ENCODE data around the gene KRTAP26-1. TPM values are rescaled to one million over a fixed set of nuclear protein-coding genes. Genes with fewer than 3 reads are reported as not detected.
A peak's percentile ranks its signal among the peaks of the same experiment; 100 is the strongest.

The KRTAP26-1 gene
- total and polyA plus RNA-seq, 4 donors: not detected

DNA sequence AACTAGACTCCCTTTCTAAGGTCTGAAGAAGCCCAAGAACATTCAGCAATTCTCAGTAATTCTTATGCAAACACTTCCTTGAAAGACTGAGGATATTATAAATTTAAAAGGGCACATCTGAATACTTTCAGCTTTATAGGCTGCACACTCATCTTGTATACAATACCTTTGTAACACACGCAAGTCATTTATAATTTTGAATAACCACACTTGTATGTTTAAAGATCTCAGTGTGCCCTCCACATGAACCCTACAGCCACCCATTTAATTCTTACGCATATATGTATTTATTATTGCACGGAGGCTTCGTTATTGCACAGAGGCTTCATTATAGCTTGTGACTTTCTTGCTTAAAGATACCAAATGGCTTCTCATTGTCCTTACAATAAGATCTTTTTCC lies 18.6 kb upstream of the KRTAP26-1 start:
- H3K9me3 ChIP-seq (ENCODE audit: control insufficient read depth, low read length): no peaks in the 10 kb centered on the region
- H3K27ac ChIP-seq (ENCODE audit: low read depth in 1 of 2, low read length in 2 of 2): no peak overlapping the region
- intact Hi-C loops (cut with DNase I): no loop called here
- H3K27me3 ChIP-seq (ENCODE audit: control insufficient read depth in 1 of 2, insufficient read depth in 2 of 2, low read length in 1 of 2): no peaks in the 10 kb centered on the region
- no peak for ATAC-seq (ENCODE audit: low FRiP score)
- no peak for DNase-seq
- 95 to 96% methylated on average over 4 of the region's 4 CpGs for WGBS, 2 donors
- H3K4me3 ChIP-seq (ENCODE audit: low read length in 2 of 2): no peak overlapping the region
- no peaks in the 10 kb centered on the region for H3K36me3 ChIP-seq (ENCODE audit: control insufficient read depth in 1 of 2, insufficient read depth in 2 of 2, low read length in 1 of 2)
- H3K4me1 ChIP-seq (ENCODE audit: control insufficient read depth in 1 of 2, insufficient read depth in 2 of 2, low read length in 2 of 2): no peaks in the 10 kb centered on the region

DNA sequence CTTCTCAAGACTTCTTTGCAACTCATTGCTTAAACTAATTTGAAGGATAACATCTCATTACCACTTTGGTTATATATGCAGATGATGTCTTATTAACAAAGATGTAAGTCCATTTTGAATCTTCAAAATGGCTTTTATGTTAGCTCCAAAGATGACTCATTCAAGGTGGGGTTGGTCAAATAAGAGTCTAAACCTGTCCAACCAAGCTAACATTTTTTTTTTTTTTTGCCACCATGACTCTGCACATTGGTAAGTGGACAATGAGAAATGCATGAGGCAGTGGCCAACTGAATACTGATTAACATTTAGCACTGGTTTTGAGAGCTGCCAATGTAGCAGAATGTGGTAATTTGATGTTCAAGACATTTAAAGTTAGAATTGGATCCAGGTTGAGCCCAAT lies 17.7 kb upstream of the KRTAP26-1 start:
- DNase-seq: no peak
- no peak overlapping the region for H3K4me3 ChIP-seq (ENCODE audit: low read length in 2 of 2)
- no peaks in the 10 kb centered on the region for H3K9me3 ChIP-seq (ENCODE audit: control insufficient read depth, low read length)
- H3K27me3 ChIP-seq (ENCODE audit: control insufficient read depth in 1 of 2, insufficient read depth in 2 of 2, low read length in 1 of 2): no peaks in the 10 kb centered on the region
- intact Hi-C loops (cut with DNase I): no loop called here
- no peaks in the 10 kb centered on the region for H3K4me1 ChIP-seq (ENCODE audit: control insufficient read depth in 1 of 2, insufficient read depth in 2 of 2, low read length in 2 of 2)
- H3K36me3 ChIP-seq (ENCODE audit: control insufficient read depth in 1 of 2, insufficient read depth in 2 of 2, low read length in 1 of 2): no peaks in the 10 kb centered on the region
- no peak for ATAC-seq (ENCODE audit: low FRiP score)
- H3K27ac ChIP-seq (ENCODE audit: low read depth in 1 of 2, low read length in 2 of 2): no peak overlapping the region

DNA sequence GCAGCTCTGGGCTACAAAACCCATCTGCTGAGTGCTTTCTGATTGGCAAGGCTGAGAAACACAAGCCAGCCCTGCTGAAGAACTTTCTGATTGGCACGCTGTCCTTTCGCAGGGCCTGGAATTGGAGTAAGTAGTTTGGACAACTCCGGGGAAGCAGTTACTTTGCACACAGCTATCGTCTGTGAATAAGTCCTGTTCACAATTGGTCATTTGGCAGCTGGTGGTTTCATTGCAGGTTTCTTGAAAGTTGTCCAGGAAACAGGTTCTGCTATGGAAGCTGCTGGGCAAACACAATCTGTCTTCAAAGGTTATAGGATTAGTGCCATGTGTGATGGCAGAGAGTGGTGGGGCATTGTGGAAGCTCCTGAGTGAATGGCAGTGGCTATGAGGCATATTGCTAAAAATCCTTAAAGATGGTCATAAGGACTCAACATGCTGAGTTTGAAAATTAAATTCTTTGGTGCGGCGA lies 17.2 kb upstream of the KRTAP26-1 start, which contains the start of gene KRTAP27-1:
Gene KRTAP27-1, minus strand, starts transcription at position 419 of the 469 bp plus-strand sequence. Its CDS starts 26 bp downstream, at position 393.
- peak within 1 kb of the TSS in 1 of 2 donors; percentile 28 for H3K27ac ChIP-seq (ENCODE audit: low read depth in 1 of 2, low read length in 2 of 2)
- no peaks in the 10 kb centered on the region for H3K27me3 ChIP-seq (ENCODE audit: control insufficient read depth in 1 of 2, insufficient read depth in 2 of 2, low read length in 1 of 2)
- intact Hi-C loops (cut with DNase I): no loop called here
- ATAC-seq (ENCODE audit: low FRiP score) (no peak), DNase-seq (no peak)
- no peaks in the 10 kb centered on the region for H3K4me1 ChIP-seq (ENCODE audit: control insufficient read depth in 1 of 2, insufficient read depth in 2 of 2, low read length in 2 of 2)
- H3K36me3 ChIP-seq (ENCODE audit: control insufficient read depth in 1 of 2, insufficient read depth in 2 of 2, low read length in 1 of 2): no peaks in the 10 kb centered on the region
- H3K4me3 ChIP-seq (ENCODE audit: low read length in 2 of 2): no peak within 1 kb of the TSS
- H3K9me3 ChIP-seq (ENCODE audit: control insufficient read depth, low read length): no peaks in the 10 kb centered on the region
- 78 to 79% methylated on average over 6 of the region's 6 CpGs for WGBS, 2 donors

DNA sequence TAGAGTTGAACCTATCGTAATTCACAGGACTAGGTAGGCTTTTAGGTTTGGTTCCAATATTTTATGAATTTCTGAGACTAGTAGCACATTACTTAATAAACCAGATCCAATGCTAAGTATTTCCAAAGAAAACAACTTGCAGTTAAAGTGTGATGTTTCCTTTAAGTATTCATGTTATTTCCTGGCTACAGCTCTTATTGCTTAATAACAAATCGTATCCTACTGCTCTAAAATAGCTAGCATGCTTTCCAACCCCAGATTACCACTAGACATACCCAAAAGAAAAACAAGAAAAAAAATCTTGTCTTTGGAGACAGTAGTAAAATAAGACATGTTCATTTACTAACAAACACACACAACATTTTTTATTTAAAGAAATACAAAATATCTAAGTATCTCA lies 16.5 kb upstream of the KRTAP26-1 start:
- DNase-seq: no peak
- no peaks in the 10 kb centered on the region for H3K9me3 ChIP-seq (ENCODE audit: control insufficient read depth, low read length)
- intact Hi-C loops (cut with DNase I): no loop called here
- 35 to 37% methylated on average over 2 of the region's 2 CpGs for WGBS, 2 donors
- H3K27ac ChIP-seq (ENCODE audit: low read depth in 1 of 2, low read length in 2 of 2): no peak overlapping the region
- no peak overlapping the region for H3K4me3 ChIP-seq (ENCODE audit: low read length in 2 of 2)
- no peaks in the 10 kb centered on the region for H3K4me1 ChIP-seq (ENCODE audit: control insufficient read depth in 1 of 2, insufficient read depth in 2 of 2, low read length in 2 of 2)
- ATAC-seq (ENCODE audit: low FRiP score): no peak
- no peaks in the 10 kb centered on the region for H3K27me3 ChIP-seq (ENCODE audit: control insufficient read depth in 1 of 2, insufficient read depth in 2 of 2, low read length in 1 of 2)
- no peaks in the 10 kb centered on the region for H3K36me3 ChIP-seq (ENCODE audit: control insufficient read depth in 1 of 2, insufficient read depth in 2 of 2, low read length in 1 of 2)

DNA sequence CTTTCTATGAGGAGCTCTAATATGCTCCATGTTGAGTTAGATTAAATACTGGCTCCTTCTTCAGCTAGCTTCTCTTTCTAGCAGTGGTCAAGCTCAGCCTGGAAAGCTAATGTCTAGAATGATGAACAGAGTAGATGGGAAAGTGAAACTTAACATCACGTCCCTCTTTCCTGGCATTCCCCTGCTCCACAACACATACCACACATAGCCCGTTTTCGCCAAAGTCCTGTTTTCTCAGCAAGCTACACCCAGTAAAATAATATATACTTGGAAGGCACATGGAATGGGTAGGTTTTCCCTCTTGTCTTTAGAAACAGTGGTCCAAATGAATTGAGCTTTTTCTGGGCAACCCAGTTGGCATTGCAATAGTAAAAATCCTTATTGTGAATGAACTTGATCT lies 13.6 kb upstream of the KRTAP26-1 start:
- intact Hi-C loops (cut with DNase I): no loop called here
- Histone ChIP-seq H3K4me3 (ENCODE audit: low read length in 2 of 2) (no peak overlapping the region), H3K27ac (ENCODE audit: low read depth in 1 of 2, low read length in 2 of 2) (no peak overlapping the region)

DNA sequence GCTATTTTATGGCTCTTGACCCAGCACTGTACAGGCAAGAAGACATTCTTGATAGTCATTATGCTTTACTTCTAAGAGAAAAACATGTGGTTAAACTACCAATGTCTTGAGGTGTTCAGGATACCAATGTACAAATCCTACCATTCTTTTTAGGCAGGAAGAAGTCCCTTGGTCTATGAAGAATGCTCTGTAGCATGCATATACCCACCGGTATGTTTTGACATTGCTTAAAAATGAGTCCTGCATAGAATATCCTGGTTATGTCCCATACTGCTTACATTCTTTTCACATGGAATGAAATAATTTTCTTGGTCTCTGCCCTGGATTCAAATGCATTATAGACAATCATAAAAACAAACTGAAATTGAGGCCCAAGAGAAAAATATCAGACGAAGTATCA lies 12.6 kb upstream of the KRTAP26-1 start:
- Histone ChIP-seq H3K36me3 (ENCODE audit: control insufficient read depth in 1 of 2, insufficient read depth in 2 of 2, low read length in 1 of 2) (no peaks in the 10 kb centered on the region), H3K27ac (ENCODE audit: low read depth in 1 of 2, low read length in 2 of 2) (no peak overlapping the region), H3K4me3 (ENCODE audit: low read length in 2 of 2) (no peak overlapping the region), H3K9me3 (ENCODE audit: control insufficient read depth, low read length) (no peaks in the 10 kb centered on the region), H3K4me1 (ENCODE audit: control insufficient read depth in 1 of 2, insufficient read depth in 2 of 2, low read length in 2 of 2) (peaks cover 0 to 2% of the 10 kb centered on the region in 2 donors), H3K27me3 (ENCODE audit: control insufficient read depth in 1 of 2, insufficient read depth in 2 of 2, low read length in 1 of 2) (no peaks in the 10 kb centered on the region)
- ATAC-seq (ENCODE audit: low FRiP score) (no peak), DNase-seq (no peak)
- intact Hi-C loops (cut with DNase I): no loop called here
- WGBS, 2 donors: 95 to 96% methylated on average over 2 of the region's 2 CpGs

More for the DNA sequence above, 13.6 kb upstream of the KRTAP26-1 start:
- no peaks in the 10 kb centered on the region for H3K36me3 ChIP-seq (ENCODE audit: control insufficient read depth in 1 of 2, insufficient read depth in 2 of 2, low read length in 1 of 2)
- no peaks in the 10 kb centered on the region for H3K9me3 ChIP-seq (ENCODE audit: control insufficient read depth, low read length)
- no peak for DNase-seq
- WGBS, 2 donors: 7 to 10% methylated on average over 3 of the region's 3 CpGs
- ATAC-seq (ENCODE audit: low FRiP score): no peak
- no peaks in the 10 kb centered on the region for H3K27me3 ChIP-seq (ENCODE audit: control insufficient read depth in 1 of 2, insufficient read depth in 2 of 2, low read length in 1 of 2)
- no peaks in the 10 kb centered on the region for H3K4me1 ChIP-seq (ENCODE audit: control insufficient read depth in 1 of 2, insufficient read depth in 2 of 2, low read length in 2 of 2)

DNA sequence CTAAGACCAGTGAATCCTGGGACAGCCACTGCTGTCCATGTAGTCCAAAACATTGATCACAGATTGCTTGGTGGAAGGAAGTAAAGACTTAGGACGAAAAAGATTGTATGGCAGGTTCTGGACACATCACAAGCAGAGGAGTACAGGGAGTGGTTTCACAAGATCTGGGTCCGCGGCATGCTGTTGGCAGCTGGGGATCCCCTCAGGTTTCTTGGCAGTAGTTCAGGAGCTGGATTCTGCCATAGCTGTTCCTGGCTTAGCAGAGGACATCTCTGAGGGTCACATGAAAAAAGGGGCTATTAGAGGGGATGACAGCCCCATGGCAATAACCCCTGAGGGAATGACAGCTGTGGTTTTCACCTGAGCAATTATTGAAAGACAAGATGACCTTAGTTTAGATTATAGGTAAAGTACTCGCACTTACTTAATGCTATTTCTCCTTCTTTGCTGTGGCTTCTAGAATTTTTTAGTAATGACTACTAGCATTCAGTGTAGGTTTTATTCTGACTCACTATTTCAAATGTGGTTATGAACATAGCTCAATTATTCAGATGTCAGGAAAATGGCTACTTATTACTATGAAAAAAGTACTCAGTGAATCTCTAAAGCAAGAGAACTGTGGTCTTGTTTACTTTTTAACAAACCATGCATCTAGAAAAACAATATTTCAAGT lies 9.2 kb upstream of the KRTAP26-1 start:
- Histone ChIP-seq H3K9me3 (ENCODE audit: control insufficient read depth, low read length) (no peaks in the 10 kb centered on the region), H3K4me3 (ENCODE audit: low read length in 2 of 2) (no peak overlapping the region), H3K4me1 (ENCODE audit: control insufficient read depth in 1 of 2, insufficient read depth in 2 of 2, low read length in 2 of 2) (peaks cover 0 to 2% of the 10 kb centered on the region in 2 donors), H3K27me3 (ENCODE audit: control insufficient read depth in 1 of 2, insufficient read depth in 2 of 2, low read length in 1 of 2) (no peaks in the 10 kb centered on the region), H3K27ac (ENCODE audit: low read depth in 1 of 2, low read length in 2 of 2) (no peak overlapping the region), H3K36me3 (ENCODE audit: control insufficient read depth in 1 of 2, insufficient read depth in 2 of 2, low read length in 1 of 2) (no peaks in the 10 kb centered on the region)
- no peak for ATAC-seq (ENCODE audit: low FRiP score)
- intact Hi-C loops (cut with DNase I): no loop called here
- no peak for DNase-seq
- WGBS, 2 donors: 91 to 99% methylated on average over 4 of the region's 4 CpGs

DNA sequence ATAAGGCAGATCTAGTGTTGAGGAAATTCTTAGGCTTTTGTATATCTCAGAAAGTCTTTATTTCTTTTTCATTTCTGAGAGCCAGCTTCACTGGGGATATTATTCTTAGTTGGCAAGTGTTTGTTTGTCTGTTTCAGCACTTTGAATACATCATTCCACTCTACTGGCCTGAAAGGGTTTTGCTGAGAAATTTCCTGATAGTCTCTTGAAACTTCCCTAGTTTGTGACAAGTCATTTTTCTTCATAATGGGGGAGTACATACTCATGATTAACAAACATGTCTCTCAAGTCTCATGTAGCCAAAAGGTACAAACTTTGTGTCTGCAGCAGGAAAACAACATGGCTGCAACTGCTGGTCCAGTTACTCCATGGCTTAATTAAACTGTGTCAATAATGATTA lies 6.3 kb upstream of the KRTAP26-1 start:
- Histone ChIP-seq H3K9me3 (ENCODE audit: control insufficient read depth, low read length) (no peaks in the 10 kb centered on the region), H3K4me1 (ENCODE audit: control insufficient read depth in 1 of 2, insufficient read depth in 2 of 2, low read length in 2 of 2) (peaks cover 0 to 2% of the 10 kb centered on the region in 2 donors), H3K27ac (ENCODE audit: low read depth in 1 of 2, low read length in 2 of 2) (no peak overlapping the region), H3K36me3 (ENCODE audit: control insufficient read depth in 1 of 2, insufficient read depth in 2 of 2, low read length in 1 of 2) (no peaks in the 10 kb centered on the region), H3K4me3 (ENCODE audit: low read length in 2 of 2) (no peak overlapping the region), H3K27me3 (ENCODE audit: control insufficient read depth in 1 of 2, insufficient read depth in 2 of 2, low read length in 1 of 2) (no peaks in the 10 kb centered on the region)
- DNase-seq: no peak
- intact Hi-C loops (cut with DNase I): no loop called here
- ATAC-seq (ENCODE audit: low FRiP score): no peak

DNA sequence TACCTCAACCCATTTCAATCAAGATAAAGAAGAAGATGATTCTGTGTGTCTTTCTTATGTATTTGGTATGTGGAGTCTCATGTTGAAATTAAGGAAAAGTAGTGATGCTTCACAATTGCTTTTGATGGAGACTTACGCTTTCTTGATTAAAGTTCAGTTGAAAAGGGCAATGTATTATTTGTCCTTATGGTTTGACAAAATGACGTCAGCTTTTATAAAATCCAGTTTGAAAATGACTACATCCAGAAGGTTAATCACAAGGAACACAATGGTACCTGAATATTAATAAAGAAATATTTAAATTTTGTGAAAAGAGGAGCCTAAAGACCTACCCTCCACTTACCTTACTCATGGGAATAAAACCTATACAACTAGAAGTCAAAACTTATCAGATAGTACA lies 4.4 kb downstream of the KRTAP26-1 start:
- intact Hi-C loops (cut with DNase I): no loop called here
- no peak overlapping the region for H3K27ac ChIP-seq (ENCODE audit: low read depth in 1 of 2, low read length in 2 of 2)
- ATAC-seq (ENCODE audit: low FRiP score) (no peak), DNase-seq (no peak)
- H3K27me3 ChIP-seq (ENCODE audit: control insufficient read depth in 1 of 2, insufficient read depth in 2 of 2, low read length in 1 of 2): no peaks in the 10 kb centered on the region
- H3K4me1 ChIP-seq (ENCODE audit: control insufficient read depth in 1 of 2, insufficient read depth in 2 of 2, low read length in 2 of 2): no peaks in the 10 kb centered on the region
- no peaks in the 10 kb centered on the region for H3K36me3 ChIP-seq (ENCODE audit: control insufficient read depth in 1 of 2, insufficient read depth in 2 of 2, low read length in 1 of 2)
- no peaks in the 10 kb centered on the region for H3K9me3 ChIP-seq (ENCODE audit: control insufficient read depth, low read length)
- no peak overlapping the region for H3K4me3 ChIP-seq (ENCODE audit: low read length in 2 of 2)
- 95 to 96% methylated on average over 2 of the region's 2 CpGs for WGBS, 2 donors

All from aorta (tissue), 5 donors.